WERI-Rb-1 (cell line): Measurements from ENCODE around the gene GUCD1.

Experiments
- DNase-seq: peaks from one replicate; pipeline ENCODE4 v3.0.0-alpha.2; 2020
- H3K27ac ChIP-seq: fragments of 250-450 bp; sonication (Bioruptor Pico); 2 replicates; pipeline ENCODE4 v1.5.1; 2020; ENCODE audit warnings: mild to moderate bottlenecking, moderate library complexity
- H3K27me3 ChIP-seq: fragments of 250-450 bp; sonication (Bioruptor Pico); 2 replicates; pipeline ENCODE4 v1.5.1; 2021; ENCODE audit warnings: mild to moderate bottlenecking, low read depth, moderate library complexity; ENCODE audit not compliant: insufficient read depth, severe bottlenecking
- H3K36me3 ChIP-seq: fragments of 250-450 bp; sonication (Bioruptor Pico); 2 replicates; pipeline ENCODE4 v1.5.1; 2020; ENCODE audit warnings: mild to moderate bottlenecking, moderate library complexity
- H3K4me3 ChIP-seq: 2 replicates; pipeline ENCODE4 v1.5.1; 2011; ENCODE audit warnings: low read depth, mild to moderate bottlenecking, control low read depth, low read length
- H3K9me3 ChIP-seq: fragments of 250-450 bp; sonication (Bioruptor Pico); 2 replicates; pipeline ENCODE4 v1.5.1; 2021; ENCODE audit warnings: mild to moderate bottlenecking, moderate library complexity; ENCODE audit not compliant: severe bottlenecking
- CTCF ChIP-seq: IDR thresholded peaks from 2 replicates; pipeline ENCODE4 v1.5.1; 2011; ENCODE audit warnings: low read depth, mild to moderate bottlenecking, control low read depth, inconsistent platforms, low read length

Gene GUCD1

GRCh38 chr22:24585461-24585860 lies 30.5 kb upstream of the GUCD1 start:
- Histone ChIP-seq H3K27me3 (no peaks in the 10 kb centered on the region), H3K36me3 (peaks cover 12% of the 10 kb centered on the region), H3K9me3 (no peaks in the 10 kb centered on the region), H3K27ac (no peak overlapping the region), H3K4me3 (no peak overlapping the region)
- TF ChIP-seq CTCF: no peak
- no peak for DNase-seq

- Histone ChIP-seq H3K27ac (no peak overlapping the region), H3K27me3 (no peaks in the 10 kb centered on the region), H3K9me3 (no peaks in the 10 kb centered on the region), H3K36me3 (peaks cover 12% of the 10 kb centered on the region), H3K4me3 (no peak overlapping the region)
- no peak for TF ChIP-seq CTCF
- no peak for DNase-seq
Measured at GRCh38 chr22:24584871-24585411, 30.0 kb upstream of the GUCD1 start.

- H3K36me3 ChIP-seq: peaks cover 12% of the 10 kb centered on the region
- H3K27ac ChIP-seq: no peak overlapping the region
- DNase-seq: no peak
- TF ChIP-seq CTCF: no peak
- no peaks in the 10 kb centered on the region for H3K9me3 ChIP-seq
- no peaks in the 10 kb centered on the region for H3K27me3 ChIP-seq
- H3K4me3 ChIP-seq: no peak overlapping the region
Measured at GRCh38 chr22:24584166-24584790, 29.3 kb upstream of the GUCD1 start.

- no peaks in the 10 kb centered on the region for H3K27me3 ChIP-seq
- TF ChIP-seq CTCF: no peak
- H3K36me3 ChIP-seq: peaks cover 12% of the 10 kb centered on the region
- no peak for DNase-seq
- no peak overlapping the region for H3K4me3 ChIP-seq
- H3K9me3 ChIP-seq: no peaks in the 10 kb centered on the region
- H3K27ac ChIP-seq: no peak overlapping the region
Measured at GRCh38 chr22:24583221-24584165, 28.6 kb upstream of the GUCD1 start.

GRCh38 chr22:24582056-24582814 lies 27.3 kb upstream of the GUCD1 start:
- Histone ChIP-seq H3K9me3 (no peaks in the 10 kb centered on the region), H3K27me3 (no peaks in the 10 kb centered on the region), H3K4me3 (no peak overlapping the region), H3K36me3 (peaks cover 19% of the 10 kb centered on the region), H3K27ac (no peak overlapping the region)
- no peak for DNase-seq
- no peak for TF ChIP-seq CTCF
